ENCODE data around the gene SLC2A11.

DNA sequence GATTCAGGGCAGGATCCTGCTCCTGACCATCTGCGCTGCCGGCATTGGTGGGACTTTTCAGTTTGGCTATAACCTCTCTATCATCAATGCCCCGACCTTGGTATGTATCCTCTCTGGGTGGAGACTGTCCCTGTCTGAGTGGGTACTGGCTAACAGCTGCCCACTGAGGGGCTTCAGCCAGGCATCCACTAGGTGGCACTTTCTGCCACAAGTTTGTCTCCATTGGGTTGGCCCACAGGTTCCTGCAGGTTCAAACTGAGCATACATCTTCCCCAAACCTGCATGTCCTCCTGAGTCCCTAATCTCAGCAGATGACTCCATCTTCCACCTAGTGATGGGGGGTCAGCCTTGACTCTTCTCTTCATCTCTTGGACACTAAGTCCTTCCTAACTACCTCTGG is 4.4 kb downstream of the SLC2A11 start:
- TF ChIP-seq, protein P1, sequence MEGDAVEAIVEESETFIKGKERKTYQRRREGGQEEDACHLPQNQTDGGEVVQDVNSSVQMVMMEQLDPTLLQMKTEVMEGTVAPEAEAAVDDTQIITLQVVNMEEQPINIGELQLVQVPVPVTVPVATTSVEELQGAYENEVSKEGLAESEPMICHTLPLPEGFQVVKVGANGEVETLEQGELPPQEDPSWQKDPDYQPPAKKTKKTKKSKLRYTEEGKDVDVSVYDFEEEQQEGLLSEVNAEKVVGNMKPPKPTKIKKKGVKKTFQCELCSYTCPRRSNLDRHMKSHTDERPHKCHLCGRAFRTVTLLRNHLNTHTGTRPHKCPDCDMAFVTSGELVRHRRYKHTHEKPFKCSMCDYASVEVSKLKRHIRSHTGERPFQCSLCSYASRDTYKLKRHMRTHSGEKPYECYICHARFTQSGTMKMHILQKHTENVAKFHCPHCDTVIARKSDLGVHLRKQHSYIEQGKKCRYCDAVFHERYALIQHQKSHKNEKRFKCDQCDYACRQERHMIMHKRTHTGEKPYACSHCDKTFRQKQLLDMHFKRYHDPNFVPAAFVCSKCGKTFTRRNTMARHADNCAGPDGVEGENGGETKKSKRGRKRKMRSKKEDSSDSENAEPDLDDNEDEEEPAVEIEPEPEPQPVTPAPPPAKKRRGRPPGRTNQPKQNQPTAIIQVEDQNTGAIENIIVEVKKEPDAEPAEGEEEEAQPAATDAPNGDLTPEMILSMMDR (IDR thresholded peaks at IDR 0.05) = peak in 5 of 6 experiments; percentile 21 to 50 (median 38)
- no peak for TF ChIP-seq POLR2A (IDR thresholded peaks at IDR 0.05)

Data from esophagus squamous epithelium (tissue), 4 donors.